Measurements from ENCODE around the gene STARD3.

The STARD3 gene

GRCh38 chr17:39672522-39673334 is 35.8 kb downstream of the STARD3 start:
- DNase-seq (ENCODE audit: low spot score) = no peak

GRCh38 chr17:39673335-39674081 is 36.6 kb downstream of the STARD3 start:
- DNase-seq (ENCODE audit: low spot score) = no peak

DNA sequence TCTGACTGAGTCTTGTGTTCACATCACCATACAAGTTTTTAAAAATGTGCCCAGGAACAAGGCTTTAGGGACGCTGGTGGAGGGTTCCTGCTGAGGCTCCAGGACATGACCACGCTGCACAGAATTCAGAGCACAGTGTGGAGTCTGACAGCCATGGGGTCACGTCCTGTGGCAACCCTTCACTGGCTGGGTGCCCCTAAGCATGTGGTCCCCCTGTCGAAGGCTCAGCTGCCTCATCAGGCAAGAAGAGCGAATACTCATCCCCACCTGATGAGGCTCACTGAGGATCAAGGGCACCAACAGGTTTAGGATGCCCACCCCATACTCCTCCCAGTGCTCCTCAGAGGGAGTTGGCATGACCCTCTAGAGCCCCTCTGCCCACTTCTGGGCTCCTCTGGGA is 37.2 kb downstream of the STARD3 start:
- DNase-seq (ENCODE audit: low spot score) = no peak

GRCh38 chr17:39674702-39675389 is 37.9 kb downstream of the STARD3 start:
- DNase-seq (ENCODE audit: low spot score) = no peak

GRCh38 chr17:39675390-39676082 is 38.6 kb downstream of the STARD3 start:
- DNase-seq (ENCODE audit: low spot score) = no peak

DNA sequence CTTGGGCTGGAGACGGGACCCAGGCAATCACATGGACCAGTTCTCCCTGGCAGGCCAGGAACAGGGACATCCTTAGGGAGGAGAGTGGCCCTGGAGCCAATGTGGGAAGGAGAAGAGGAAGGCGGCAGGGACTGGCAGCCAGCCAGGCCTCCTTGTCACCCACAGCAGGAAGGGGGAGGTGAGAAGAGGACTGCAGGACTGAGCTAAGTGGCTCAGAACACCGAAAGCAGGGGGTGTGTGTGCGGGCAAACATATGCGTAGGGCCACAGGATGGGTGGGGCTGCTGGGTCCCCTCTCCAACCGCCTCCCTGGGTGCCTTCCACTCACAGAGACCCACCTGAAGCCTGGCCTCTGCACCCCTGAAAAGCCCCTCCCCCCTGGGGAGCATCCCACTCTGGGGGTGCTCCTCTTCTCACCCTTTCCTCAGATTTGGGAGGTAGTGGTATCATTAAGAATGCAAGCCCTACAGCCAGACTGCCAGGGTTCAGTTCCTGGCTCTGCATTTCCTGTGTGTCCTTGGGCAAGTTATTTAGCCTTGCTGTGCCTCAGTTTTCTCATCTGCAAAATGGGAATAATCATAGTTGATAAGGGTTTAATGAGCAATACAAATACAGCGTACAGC is 39.4 kb downstream of the STARD3 start:
- peak; percentile 54 for DNase-seq (ENCODE audit: low spot score)

- no peak for DNase-seq (ENCODE audit: low spot score)
Observed at GRCh38 chr17:39677072-39677471, 40.1 kb downstream of the STARD3 start.

GRCh38 chr17:39677542-39678339 is 40.8 kb downstream of the STARD3 start:
- DNase-seq (ENCODE audit: low spot score) = no peak

- DNase-seq (ENCODE audit: low spot score) = no peak
Observed at GRCh38 chr17:39678340-39679116, 41.6 kb downstream of the STARD3 start.

GRCh38 chr17:39679521-39680192 is 42.7 kb downstream of the STARD3 start:
- DNase-seq (ENCODE audit: low spot score) = no peak

DNA sequence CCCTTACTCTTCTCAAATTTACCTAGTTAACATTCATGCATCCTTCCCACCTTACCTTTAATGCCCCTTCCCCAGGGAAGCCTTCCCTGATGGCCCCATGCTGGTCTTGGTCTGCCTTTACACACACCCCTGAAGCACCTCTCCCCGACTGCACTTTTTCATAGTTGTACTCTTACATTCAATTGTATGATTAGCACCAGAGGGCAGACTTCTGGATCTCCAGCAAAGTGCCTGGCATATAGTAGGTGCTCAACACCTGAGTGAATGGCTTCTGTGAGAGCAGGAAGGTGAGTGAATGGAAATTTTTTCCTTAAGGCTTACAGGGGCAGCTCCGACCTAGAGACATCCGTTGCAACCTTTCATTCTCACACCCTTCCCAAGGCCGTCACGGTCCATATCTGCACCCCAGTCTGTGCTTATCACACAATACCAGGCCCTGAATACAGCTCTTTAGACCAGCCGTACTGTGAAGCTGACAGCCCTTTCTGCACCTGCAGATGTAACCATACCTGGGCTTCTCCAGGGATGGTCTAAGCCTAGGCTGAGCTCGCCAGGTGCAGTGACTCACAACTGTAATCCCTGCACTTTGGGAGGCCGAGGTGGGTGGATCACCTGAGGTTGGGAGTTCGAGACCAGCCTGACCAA is 46.5 kb downstream of the STARD3 start:
- no peak for DNase-seq (ENCODE audit: low spot score)

DNA sequence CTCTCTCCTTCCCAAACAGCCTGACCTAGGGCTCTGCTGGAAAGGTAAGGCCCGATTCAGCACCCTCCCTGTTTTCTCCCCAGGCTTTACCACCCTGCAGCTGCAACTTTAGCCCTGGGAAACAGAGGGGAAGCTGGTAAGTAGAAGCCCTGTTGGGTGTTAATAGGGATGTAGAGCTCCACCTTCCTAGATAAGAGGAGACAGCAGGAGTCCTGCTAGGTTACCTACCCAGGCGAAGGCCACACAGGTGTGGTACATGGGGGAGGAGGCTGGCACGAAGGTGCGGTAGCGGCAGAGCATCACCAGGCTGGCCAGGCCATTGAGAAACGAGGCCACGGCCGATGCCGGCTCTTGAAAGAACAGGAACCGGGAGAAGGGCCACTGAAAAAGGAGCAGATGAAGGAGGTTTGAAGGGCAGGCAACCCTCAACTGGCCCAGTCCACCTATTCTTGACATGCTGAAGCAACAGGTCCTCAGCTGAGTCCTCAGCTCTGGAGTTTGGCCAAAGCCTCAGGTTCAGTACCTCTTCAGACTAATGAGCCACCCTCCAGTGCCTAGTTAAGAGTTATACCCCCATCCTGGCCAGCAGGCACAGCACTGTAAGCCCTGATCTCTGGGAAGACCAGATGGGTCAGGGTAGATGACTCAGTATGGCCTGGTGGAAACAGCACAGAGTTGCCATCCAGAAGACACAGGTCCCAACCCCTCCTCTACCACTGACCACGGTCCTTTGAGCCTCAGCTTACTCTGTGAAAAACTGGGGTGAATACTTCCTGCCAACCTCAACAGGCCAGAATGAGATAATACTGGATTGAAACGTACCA is 47.6 kb downstream of the STARD3 start:
- DNase-seq (ENCODE audit: low spot score) = no peak

- no peak for DNase-seq (ENCODE audit: low spot score)
Observed at GRCh38 chr17:39687101-39687545, 50.2 kb downstream of the STARD3 start.

GRCh38 chr17:39687546-39688474 is 50.9 kb downstream of the STARD3 start, which contains the start of gene PGAP3:
Gene PGAP3, minus strand, starts transcription at chr17:39688057. Its CDS starts 43 bp downstream, at chr17:39688014.
- peak; percentile 89 for DNase-seq (ENCODE audit: low spot score)

DNA sequence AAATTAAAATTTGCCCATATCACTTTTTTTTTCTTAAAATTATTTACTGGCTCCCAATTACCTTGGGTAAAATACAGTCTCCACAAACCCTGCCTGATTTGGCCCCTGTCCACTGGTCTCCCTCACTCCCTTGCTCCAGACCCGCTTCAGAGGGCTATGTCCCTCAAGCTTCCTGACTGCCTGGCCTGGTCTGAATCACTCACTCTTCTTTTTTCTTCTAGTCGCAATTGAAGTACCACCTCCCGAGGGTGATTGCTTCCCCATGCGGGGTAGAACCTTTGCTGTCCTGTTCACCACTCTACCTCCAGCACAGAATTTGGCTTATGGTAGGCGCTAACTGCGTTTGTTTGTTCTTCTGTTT is 51.5 kb downstream of the STARD3 start:
- DNase-seq (ENCODE audit: low spot score) = no peak

DNA sequence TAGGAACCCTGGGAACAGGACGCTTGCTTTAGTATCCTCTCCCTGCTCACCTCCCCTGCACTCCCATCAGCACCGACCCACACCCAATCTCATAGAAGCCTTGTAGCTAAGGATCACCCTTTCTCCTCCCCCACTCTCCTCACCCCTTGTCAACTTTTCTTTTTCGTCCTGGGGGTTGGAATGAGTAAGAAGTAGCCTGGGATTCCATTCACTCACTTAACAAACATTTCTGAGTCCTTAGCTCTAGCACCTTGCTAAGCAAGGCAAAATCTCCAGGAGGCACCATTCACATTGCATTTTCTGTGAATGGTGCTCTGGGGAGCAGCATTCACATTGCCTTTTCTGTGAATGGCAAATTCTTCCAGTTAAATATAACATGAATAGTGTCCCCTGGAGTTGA is 52.0 kb downstream of the STARD3 start:
- DNase-seq (ENCODE audit: low spot score) = no peak

DNA sequence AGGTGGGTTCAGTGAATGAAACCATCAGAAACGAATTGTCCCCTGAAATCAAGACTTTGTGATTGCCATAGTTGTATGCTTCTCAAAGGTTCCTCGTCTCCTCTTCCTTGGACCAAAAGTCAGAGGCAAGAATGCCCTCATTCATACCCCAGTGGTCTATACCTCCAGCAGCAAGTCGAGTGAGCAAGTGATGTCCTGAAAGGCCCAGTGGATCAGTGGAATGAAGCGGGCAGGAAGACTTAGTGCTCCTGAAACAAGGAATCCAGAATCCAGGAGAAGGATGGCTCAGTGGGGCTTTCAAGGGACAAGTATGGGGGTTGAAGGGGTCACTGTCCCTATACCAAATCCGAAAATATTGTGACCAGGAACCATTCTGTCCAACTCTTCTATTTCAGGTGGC is 57.6 kb downstream of the STARD3 start:
- no peak for DNase-seq (ENCODE audit: low spot score)

All from Ammon's horn (tissue), 1 donor.